ENCODE measurements around the gene PLIN1. TPM values are rescaled to one million over a fixed set of nuclear protein-coding genes. Genes with fewer than 3 reads are reported as not detected.

PLIN1 gene
- total RNA-seq, 1 experiment from 2014 or later: 0.09 TPM

DNA sequence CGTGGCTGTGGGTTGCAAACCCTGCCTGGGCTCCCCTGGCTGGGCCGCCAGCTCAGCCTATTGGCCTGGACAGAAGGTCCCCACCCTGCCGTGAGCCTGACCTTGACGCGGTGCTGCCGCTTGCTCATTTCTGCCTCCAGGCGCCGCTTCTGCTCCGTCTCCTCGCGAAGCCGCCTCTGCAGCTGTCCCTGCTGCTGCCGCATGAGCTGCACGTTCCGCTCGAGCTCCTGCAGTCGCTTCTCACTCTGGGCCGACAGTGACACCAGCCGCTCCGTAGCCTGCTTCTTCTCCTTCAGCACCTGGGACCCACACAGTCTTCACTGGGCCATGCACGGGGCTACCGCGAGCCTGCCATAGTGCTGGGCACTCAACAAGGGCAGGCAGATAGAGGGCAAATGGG lies 45.6 kb downstream of the PLIN1 start:
- CTCF ChIA-PET: interaction anchor here (1.0 kb wide), 1 partner anchor 15 kb away, joined by 4 read pairs; no protein-coding TSS in a partner anchor
- DNase-seq (ENCODE audit: unreplicated experiment): no peak
- TF ChIP-seq, protein P1, sequence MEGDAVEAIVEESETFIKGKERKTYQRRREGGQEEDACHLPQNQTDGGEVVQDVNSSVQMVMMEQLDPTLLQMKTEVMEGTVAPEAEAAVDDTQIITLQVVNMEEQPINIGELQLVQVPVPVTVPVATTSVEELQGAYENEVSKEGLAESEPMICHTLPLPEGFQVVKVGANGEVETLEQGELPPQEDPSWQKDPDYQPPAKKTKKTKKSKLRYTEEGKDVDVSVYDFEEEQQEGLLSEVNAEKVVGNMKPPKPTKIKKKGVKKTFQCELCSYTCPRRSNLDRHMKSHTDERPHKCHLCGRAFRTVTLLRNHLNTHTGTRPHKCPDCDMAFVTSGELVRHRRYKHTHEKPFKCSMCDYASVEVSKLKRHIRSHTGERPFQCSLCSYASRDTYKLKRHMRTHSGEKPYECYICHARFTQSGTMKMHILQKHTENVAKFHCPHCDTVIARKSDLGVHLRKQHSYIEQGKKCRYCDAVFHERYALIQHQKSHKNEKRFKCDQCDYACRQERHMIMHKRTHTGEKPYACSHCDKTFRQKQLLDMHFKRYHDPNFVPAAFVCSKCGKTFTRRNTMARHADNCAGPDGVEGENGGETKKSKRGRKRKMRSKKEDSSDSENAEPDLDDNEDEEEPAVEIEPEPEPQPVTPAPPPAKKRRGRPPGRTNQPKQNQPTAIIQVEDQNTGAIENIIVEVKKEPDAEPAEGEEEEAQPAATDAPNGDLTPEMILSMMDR (IDR thresholded peaks at IDR 0.05; ENCODE audit: unreplicated experiment): no peak
- POLR2A ChIA-PET: no interaction called here
- Mint-ChIP-seq H3K9me3 (ENCODE audit: unreplicated experiment) (peaks cover 7% of the 10 kb centered on the region), H3K27me3 (ENCODE audit: insufficient read depth, unreplicated experiment) (no peaks in the 10 kb centered on the region), H3K4me3 (ENCODE audit: unreplicated experiment) (no peak overlapping the region), H3K27ac (ENCODE audit: low read depth, unreplicated experiment) (no peak overlapping the region), H3K36me3 (ENCODE audit: insufficient read depth, unreplicated experiment) (peaks cover 20% of the 10 kb centered on the region), H3K4me1 (ENCODE audit: insufficient read depth, unreplicated experiment) (no peaks in the 10 kb centered on the region)
- intact Hi-C loops (cut with micrococcal nuclease): no loop called here
- BruUV-seq (replicated peaks): no TSS peak

DNA sequence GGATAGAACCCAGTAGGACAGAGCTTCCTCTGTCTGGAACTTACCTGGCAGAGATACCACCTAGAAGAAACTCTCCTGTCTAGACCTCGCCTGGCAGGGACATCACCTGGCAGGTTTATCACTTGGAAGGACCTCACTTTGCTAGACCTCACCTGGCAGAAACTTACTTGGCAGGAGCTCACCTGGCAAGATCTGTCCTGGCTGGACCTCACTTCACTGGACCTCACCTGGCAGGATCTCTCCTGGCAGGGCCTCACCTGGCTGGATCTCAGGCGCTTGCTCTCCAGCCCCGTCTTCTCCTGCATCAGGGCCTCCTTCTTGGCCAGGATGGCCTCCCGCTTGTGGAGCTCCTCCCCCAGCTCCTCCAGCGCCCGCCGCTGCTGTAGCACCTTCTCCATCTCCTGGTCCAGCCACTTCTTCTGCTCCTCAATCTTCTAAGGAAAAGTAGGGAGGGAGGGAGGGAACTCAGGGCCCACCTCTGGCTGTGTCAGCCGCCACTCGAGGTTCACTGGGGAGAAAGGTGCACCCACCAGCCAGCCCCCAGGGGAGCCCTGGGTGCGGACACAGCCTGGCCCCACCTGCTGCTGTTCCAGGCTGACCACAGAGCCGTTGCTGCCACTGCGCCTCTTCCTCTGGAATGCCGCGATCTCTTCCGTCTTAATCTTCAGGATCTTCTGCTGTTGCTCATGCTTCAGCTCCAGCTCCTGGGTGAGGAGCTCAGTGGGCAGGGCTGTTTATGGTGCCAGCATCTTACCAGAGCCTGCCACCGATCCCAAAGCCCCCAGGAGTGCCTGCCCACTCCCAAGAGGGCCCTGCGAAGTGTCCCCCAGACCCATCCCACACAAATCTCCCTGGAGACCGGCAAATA lies 46.4 kb downstream of the PLIN1 start:
- DNase-seq (ENCODE audit: unreplicated experiment): no peak
- Mint-ChIP-seq H3K9me3 (ENCODE audit: unreplicated experiment) (peaks cover 7% of the 10 kb centered on the region), H3K36me3 (ENCODE audit: insufficient read depth, unreplicated experiment) (peaks cover 25% of the 10 kb centered on the region), H3K4me1 (ENCODE audit: insufficient read depth, unreplicated experiment) (no peaks in the 10 kb centered on the region), H3K27me3 (ENCODE audit: insufficient read depth, unreplicated experiment) (no peaks in the 10 kb centered on the region), H3K27ac (ENCODE audit: low read depth, unreplicated experiment) (no peak overlapping the region), H3K4me3 (ENCODE audit: unreplicated experiment) (no peak overlapping the region)
- intact Hi-C loops (cut with micrococcal nuclease): no loop called here
- no TSS peak for BruUV-seq (replicated peaks)
- TF ChIP-seq, protein P1 (IDR thresholded peaks at IDR 0.05; ENCODE audit: unreplicated experiment): no peak
- POLR2A ChIA-PET: no interaction called here
- CTCF ChIA-PET: interaction anchor here (0.6 to 1.0 kb wide), 4 partner anchors 10 to 124 kb away, joined by 3 to 6 read pairs (median 4); no protein-coding TSS in a partner anchor

DNA sequence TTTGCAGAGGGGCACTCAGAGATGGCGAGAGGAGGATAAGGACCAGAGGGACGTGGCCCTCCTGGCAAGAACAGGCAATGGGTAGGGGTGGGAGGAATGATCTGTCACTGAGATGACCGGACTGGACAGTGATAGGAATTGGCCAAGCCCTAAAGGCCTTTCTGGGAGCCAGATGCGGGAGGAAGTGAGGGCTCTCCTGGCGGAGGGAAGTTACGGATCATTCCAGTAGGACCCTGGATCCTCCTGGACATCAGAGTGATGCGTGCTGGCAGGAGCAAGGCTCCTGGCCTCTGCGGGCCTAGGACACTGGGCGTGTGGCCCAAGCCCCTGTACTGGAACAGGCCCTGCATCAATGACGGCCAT lies 47.3 kb downstream of the PLIN1 start:
- intact Hi-C loops (cut with micrococcal nuclease): no loop called here
- CTCF ChIA-PET: interaction anchor here (0.6 kb wide), 1 partner anchor 25 kb away, joined by 3 read pairs; no protein-coding TSS in a partner anchor
- no peak for DNase-seq (ENCODE audit: unreplicated experiment)
- Mint-ChIP-seq H3K4me1 (ENCODE audit: insufficient read depth, unreplicated experiment) (no peaks in the 10 kb centered on the region), H3K4me3 (ENCODE audit: unreplicated experiment) (no peak overlapping the region), H3K27me3 (ENCODE audit: insufficient read depth, unreplicated experiment) (no peaks in the 10 kb centered on the region), H3K27ac (ENCODE audit: low read depth, unreplicated experiment) (no peak overlapping the region), H3K36me3 (ENCODE audit: insufficient read depth, unreplicated experiment) (peaks cover 33% of the 10 kb centered on the region), H3K9me3 (ENCODE audit: unreplicated experiment) (peaks cover 7% of the 10 kb centered on the region)
- POLR2A ChIA-PET: no interaction called here
- BruUV-seq (replicated peaks): no TSS peak
- TF ChIP-seq, protein P1 (IDR thresholded peaks at IDR 0.05; ENCODE audit: unreplicated experiment): no peak

DNA sequence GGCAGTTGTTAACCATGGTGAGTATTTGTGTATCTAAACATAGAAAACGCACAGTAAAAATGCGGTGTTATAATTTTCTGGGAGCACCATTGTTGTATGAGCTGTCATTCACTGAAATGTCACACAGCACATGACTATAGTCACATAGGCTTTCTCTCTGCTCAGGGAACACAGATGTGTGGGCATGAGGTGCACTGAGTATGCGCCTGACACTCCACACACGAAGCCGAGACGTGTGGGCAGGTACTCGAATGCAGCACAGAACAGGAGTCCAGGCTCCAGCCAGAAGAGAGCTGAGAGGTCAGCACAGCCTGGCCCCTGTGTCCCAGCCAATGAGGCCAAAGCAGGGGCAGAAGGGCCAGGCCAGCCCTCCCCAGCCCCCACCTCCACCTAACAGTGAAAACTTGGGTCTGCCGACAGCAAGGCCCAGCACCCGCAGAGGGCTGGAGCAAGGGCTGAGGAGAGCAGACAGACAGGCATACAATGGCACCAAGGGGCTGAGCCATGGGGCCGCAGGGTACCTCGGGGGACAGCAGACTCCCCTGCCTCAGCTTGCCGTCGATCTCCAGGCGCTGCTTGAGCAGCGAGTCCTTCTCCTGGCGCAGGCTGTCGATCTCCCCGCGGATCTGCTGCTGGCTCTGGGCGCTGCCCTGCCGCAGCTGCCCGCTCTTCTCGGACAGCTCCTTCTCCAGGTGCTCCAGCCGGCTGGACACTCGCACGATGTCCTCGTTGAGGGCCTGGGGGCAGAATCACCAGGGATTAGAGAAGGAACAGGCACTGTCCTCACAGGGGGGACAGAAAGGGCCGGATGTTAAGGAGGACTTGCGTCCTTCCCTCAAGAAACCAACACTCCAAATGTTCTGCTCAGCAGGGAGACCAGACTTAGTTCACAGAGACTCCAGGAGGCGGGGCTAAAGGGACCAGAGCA lies 47.9 kb downstream of the PLIN1 start:
- ChIA-PET POLR2A (no interaction called here), CTCF (interaction anchor here (0.7 to 1.2 kb wide), 2 partner anchors 13 to 15 kb away, joined by 3 read pairs; no protein-coding TSS in a partner anchor)
- Mint-ChIP-seq H3K4me1 (ENCODE audit: insufficient read depth, unreplicated experiment) (no peaks in the 10 kb centered on the region), H3K36me3 (ENCODE audit: insufficient read depth, unreplicated experiment) (peaks cover 37% of the 10 kb centered on the region), H3K4me3 (ENCODE audit: unreplicated experiment) (no peak overlapping the region), H3K27me3 (ENCODE audit: insufficient read depth, unreplicated experiment) (no peaks in the 10 kb centered on the region), H3K27ac (ENCODE audit: low read depth, unreplicated experiment) (no peak overlapping the region), H3K9me3 (ENCODE audit: unreplicated experiment) (peaks cover 7% of the 10 kb centered on the region)
- TF ChIP-seq, protein P1 (IDR thresholded peaks at IDR 0.05; ENCODE audit: unreplicated experiment): no peak
- DNase-seq (ENCODE audit: unreplicated experiment): no peak
- intact Hi-C loops (cut with micrococcal nuclease): no loop called here
- no TSS peak for BruUV-seq (replicated peaks)
